Measurements from ENCODE around the gene RGS7BP.

Gene RGS7BP

GRCh38 chr5:64575561-64575960, 69.7 kb downstream of the RGS7BP start:
- H3K36me3 ChIP-seq: no peaks in the 10 kb centered on the region
- TF ChIP-seq CTCF (IDR thresholded peaks at IDR 0.05): no peak
- no peak overlapping the region for H3K4me3 ChIP-seq
- H3K4me1 ChIP-seq: peaks cover 0 to 47% (median 12%) of the 10 kb centered on the region in 4 donors
- DNase-seq: no peak
- no peaks in the 10 kb centered on the region for H3K9me3 ChIP-seq
- intact Hi-C loops (cut with DNase I; ENCODE audit: low total_unique reads): no loop called here
- H3K27ac ChIP-seq: peak overlapping the region in 1 of 2 donors; percentile 24
- no peaks in the 10 kb centered on the region for H3K27me3 ChIP-seq

- Histone ChIP-seq H3K27me3 (no peaks in the 10 kb centered on the region), H3K27ac (peak overlapping the region in 1 of 2 donors; percentile 24), H3K36me3 (no peaks in the 10 kb centered on the region), H3K4me3 (no peak overlapping the region), H3K4me1 (peaks cover 0 to 42% (median 12%) of the 10 kb centered on the region in 4 donors), H3K9me3 (no peaks in the 10 kb centered on the region)
- intact Hi-C loops (cut with DNase I; ENCODE audit: low total_unique reads): no loop called here
- TF ChIP-seq CTCF (IDR thresholded peaks at IDR 0.05): no peak
- DNase-seq: no peak
Measured at GRCh38 chr5:64576250-64576649, 70.4 kb downstream of the RGS7BP start.

GRCh38 chr5:64585646-64586045, 79.8 kb downstream of the RGS7BP start:
- Histone ChIP-seq H3K27ac (peak overlapping the region; percentile 70 to 71), H3K9me3 (no peaks in the 10 kb centered on the region), H3K4me1 (peaks cover 0 to 68% (median 30%) of the 10 kb centered on the region in 4 donors), H3K27me3 (no peaks in the 10 kb centered on the region), H3K4me3 (peak overlapping the region in 1 of 2 donors; percentile 7), H3K36me3 (no peaks in the 10 kb centered on the region)
- TF ChIP-seq CTCF (IDR thresholded peaks at IDR 0.05): no peak
- intact Hi-C loops (cut with DNase I; ENCODE audit: low total_unique reads): no loop called here
- DNase-seq: no peak

GRCh38 chr5:64587370-64587769, 81.6 kb downstream of the RGS7BP start:
- TF ChIP-seq CTCF (IDR thresholded peaks at IDR 0.05): no peak
- Histone ChIP-seq H3K27me3 (no peaks in the 10 kb centered on the region), H3K27ac (peak overlapping the region; percentile 16 to 70), H3K4me1 (peaks cover 0 to 55% (median 25%) of the 10 kb centered on the region in 4 donors), H3K36me3 (no peaks in the 10 kb centered on the region), H3K4me3 (no peak overlapping the region), H3K9me3 (no peaks in the 10 kb centered on the region)
- intact Hi-C loops (cut with DNase I; ENCODE audit: low total_unique reads): no loop called here
- DNase-seq: no peak

- no peak for TF ChIP-seq CTCF (IDR thresholded peaks at IDR 0.05)
- no peak for DNase-seq
- Histone ChIP-seq H3K4me1 (peaks cover 0 to 27% (median 6%) of the 10 kb centered on the region in 4 donors), H3K27me3 (no peaks in the 10 kb centered on the region), H3K4me3 (no peak overlapping the region), H3K9me3 (no peaks in the 10 kb centered on the region), H3K27ac (no peak overlapping the region), H3K36me3 (no peaks in the 10 kb centered on the region)
- intact Hi-C loops (cut with DNase I; ENCODE audit: low total_unique reads): no loop called here
Measured at GRCh38 chr5:64592730-64593341, 87.0 kb downstream of the RGS7BP start.
